Activated B cell treated with CpG ODN at 0.5 μM for 24 hours (primary cell): ENCODE results near the gene AKT2. TPM values are rescaled to one million over a fixed set of nuclear protein-coding genes. Genes with fewer than 3 reads are reported as not detected.

Experiments used
- ATAC-seq: fragments of 200-7000 bp; cut with Tn5 transposase; one replicate; pipeline ENCODE4 v1.10.0; 2021; ENCODE audit warnings: low read depth, mild to moderate bottlenecking, moderate library complexity
- CTCF ChIA-PET: fragments of 350-600 bp; sonication (Branson Sonifier 250); formaldehyde crosslinking; loops from one replicate; lab custom pipeline; 2021; ENCODE audit warnings: antibody characterized with exemption; lab: Charles Lee
- POLR2A ChIA-PET: fragments of 350-600 bp; sonication (Branson Sonifier 250); formaldehyde crosslinking; loops from one replicate; lab custom pipeline; 2021; ENCODE audit warnings: antibody characterized with exemption; lab: Charles Lee
- DNase-seq: peaks from one replicate; pipeline ENCODE4 v3.0.0; 2022
- H3K27ac Mint-ChIP-seq: one replicate; pipeline ENCODE4 v1.8.0; 2020; ENCODE audit warnings: mixed read lengths
- H3K27me3 Mint-ChIP-seq: one replicate; pipeline ENCODE4 v1.8.0; 2021; ENCODE audit warnings: mixed read lengths
- H3K36me3 Mint-ChIP-seq: one replicate; pipeline ENCODE4 v1.8.0; 2021; ENCODE audit warnings: low read depth, mixed read lengths
- H3K4me1 Mint-ChIP-seq: one replicate; pipeline ENCODE4 v1.8.0; 2021; ENCODE audit warnings: mixed read lengths
- H3K4me3 Mint-ChIP-seq: one replicate; pipeline ENCODE4 v1.8.0; 2020; ENCODE audit warnings: mild to moderate bottlenecking, mixed read lengths
- H3K9me3 Mint-ChIP-seq: one replicate; pipeline ENCODE4 v1.8.0; 2020; ENCODE audit warnings: mixed read lengths
- intact Hi-C: fragments of 100-400 bp; cut with micrococcal nuclease; formaldehyde crosslinking; loops from one replicate; pipeline ENCODE4 v1.15.1; 2024
- total RNA-seq: library from RNA; stranded (reverse); gene quantifications from 2 replicates; pipeline ENCODE4 v1.2.3, GENCODE V29; 2022
- TF ChIP-seq, protein P1 (sequence below): fragments of 200-600 bp; IDR thresholded peaks from one replicate; pipeline ENCODE4 v1.8.0; 2022; ENCODE audit warnings: antibody characterized with exemption, mild to moderate bottlenecking

The AKT2 gene
- total RNA-seq, 1 donor from 2014 or later: 176 TPM

- no peak overlapping the region for H3K27ac Mint-ChIP-seq
- intact Hi-C loops: no loop called here
- H3K9me3 Mint-ChIP-seq: no peaks in the 10 kb centered on the region
- H3K27me3 Mint-ChIP-seq: no peaks in the 10 kb centered on the region
- POLR2A ChIA-PET: no interaction called here
- H3K4me1 Mint-ChIP-seq: no peaks in the 10 kb centered on the region
- DNase-seq: no peak
- ATAC-seq: no peak
- no peak overlapping the region for H3K4me3 Mint-ChIP-seq
- peaks cover 6% of the 10 kb centered on the region for H3K36me3 Mint-ChIP-seq
- TF ChIP-seq, protein P1, sequence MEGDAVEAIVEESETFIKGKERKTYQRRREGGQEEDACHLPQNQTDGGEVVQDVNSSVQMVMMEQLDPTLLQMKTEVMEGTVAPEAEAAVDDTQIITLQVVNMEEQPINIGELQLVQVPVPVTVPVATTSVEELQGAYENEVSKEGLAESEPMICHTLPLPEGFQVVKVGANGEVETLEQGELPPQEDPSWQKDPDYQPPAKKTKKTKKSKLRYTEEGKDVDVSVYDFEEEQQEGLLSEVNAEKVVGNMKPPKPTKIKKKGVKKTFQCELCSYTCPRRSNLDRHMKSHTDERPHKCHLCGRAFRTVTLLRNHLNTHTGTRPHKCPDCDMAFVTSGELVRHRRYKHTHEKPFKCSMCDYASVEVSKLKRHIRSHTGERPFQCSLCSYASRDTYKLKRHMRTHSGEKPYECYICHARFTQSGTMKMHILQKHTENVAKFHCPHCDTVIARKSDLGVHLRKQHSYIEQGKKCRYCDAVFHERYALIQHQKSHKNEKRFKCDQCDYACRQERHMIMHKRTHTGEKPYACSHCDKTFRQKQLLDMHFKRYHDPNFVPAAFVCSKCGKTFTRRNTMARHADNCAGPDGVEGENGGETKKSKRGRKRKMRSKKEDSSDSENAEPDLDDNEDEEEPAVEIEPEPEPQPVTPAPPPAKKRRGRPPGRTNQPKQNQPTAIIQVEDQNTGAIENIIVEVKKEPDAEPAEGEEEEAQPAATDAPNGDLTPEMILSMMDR: no peak
- CTCF ChIA-PET: no interaction called here
Observed at GRCh38 chr19:40312533-40312932, 27.4 kb upstream of the AKT2 start.

DNA sequence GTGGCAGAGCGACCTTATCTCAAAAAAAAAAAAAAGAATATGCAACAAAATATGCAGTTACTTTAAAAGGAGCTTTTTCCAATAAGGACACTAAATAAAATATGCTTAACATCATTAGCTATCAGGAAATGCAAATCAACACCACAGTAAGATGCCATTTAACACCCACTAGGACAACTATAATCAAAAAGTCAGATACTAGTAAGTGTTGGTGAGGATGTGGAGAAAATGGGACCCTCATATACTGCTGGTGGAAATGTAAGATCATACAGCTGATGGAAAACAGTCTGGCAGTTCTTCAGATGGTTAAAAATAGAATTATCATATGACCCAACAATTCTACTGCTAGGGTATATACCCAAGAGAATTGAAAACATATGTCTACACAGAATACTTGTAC lies 24.5 kb upstream of the AKT2 start:
- Mint-ChIP-seq H3K27ac (no peak overlapping the region), H3K36me3 (no peaks in the 10 kb centered on the region), H3K4me3 (no peak overlapping the region), H3K4me1 (peaks cover 2% of the 10 kb centered on the region), H3K9me3 (no peaks in the 10 kb centered on the region), H3K27me3 (no peaks in the 10 kb centered on the region)
- DNase-seq (no peak), ATAC-seq (no peak)
- POLR2A ChIA-PET: interaction anchor here (0.5 kb wide), 1 partner anchor 422 kb away, joined by 3 read pairs; no protein-coding TSS in a partner anchor
- intact Hi-C loops: loop anchor here (5.0 kb wide), 1 partner anchor 213 kb away; no protein-coding TSS in a partner anchor
- TF ChIP-seq, protein P1: no peak
- CTCF ChIA-PET: no interaction called here

DNA sequence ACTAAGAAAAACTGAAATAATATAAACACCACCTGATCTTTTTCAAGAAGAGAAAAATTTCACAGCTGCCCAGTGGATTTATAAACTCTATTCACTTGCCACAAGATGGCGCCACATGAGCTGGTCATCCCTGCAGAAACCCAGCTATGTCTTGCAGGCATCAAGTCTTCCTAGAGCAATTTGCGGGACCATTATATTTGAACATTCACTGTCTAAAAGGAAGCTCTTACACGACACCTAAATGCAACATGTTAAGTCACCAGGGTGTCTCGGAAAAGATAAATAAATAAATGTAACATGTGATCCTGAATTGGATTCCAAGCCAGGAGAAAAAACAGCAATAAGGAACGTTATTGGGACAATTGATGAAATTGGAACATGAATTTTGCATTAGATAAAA lies 20.3 kb upstream of the AKT2 start:
- DNase-seq: peak; percentile 44
- Mint-ChIP-seq H3K4me3 (no peak overlapping the region), H3K27me3 (no peaks in the 10 kb centered on the region), H3K9me3 (no peaks in the 10 kb centered on the region), H3K27ac (no peak overlapping the region), H3K4me1 (peaks cover 2% of the 10 kb centered on the region), H3K36me3 (no peaks in the 10 kb centered on the region)
- peak; percentile 69 for ATAC-seq
- POLR2A ChIA-PET: interaction anchor here (0.6 to 1.5 kb wide), 8 partner anchors 8 to 295 kb away, joined by 3 to 5 read pairs (median 3); partner anchors contain the start of genes AKT2, BLVRB and SERTAD1
- TF ChIP-seq, protein P1: no peak
- intact Hi-C loops: loop anchor here (1.0 to 5.0 kb wide), 7 partner anchors 20 to 329 kb away; partner anchors contain the start of genes AKT2 and SERTAD3
- CTCF ChIA-PET: interaction anchor here (0.6 to 2.1 kb wide), 39 partner anchors 8 to 514 kb away, joined by 3 to 25 read pairs (median 4); partner anchors contain the start of genes AKT2, BLVRB, PRX and SERTAD3

- ChIA-PET CTCF (interaction anchor here (0.9 to 2.1 kb wide), 9 partner anchors 10 to 312 kb away, joined by 3 to 21 read pairs (median 8); partner anchors contain the start of genes AKT2, BLVRB and SERTAD3), POLR2A (interaction anchor here (1.5 kb wide), 1 partner anchor 117 kb away, joined by 5 read pairs; no protein-coding TSS in a partner anchor)
- H3K36me3 Mint-ChIP-seq: no peaks in the 10 kb centered on the region
- H3K27ac Mint-ChIP-seq: no peak overlapping the region
- no peak overlapping the region for H3K4me3 Mint-ChIP-seq
- H3K27me3 Mint-ChIP-seq: no peaks in the 10 kb centered on the region
- peaks cover 2% of the 10 kb centered on the region for H3K4me1 Mint-ChIP-seq
- ATAC-seq (no peak), DNase-seq (no peak)
- TF ChIP-seq, protein P1: no peak
- intact Hi-C loops: no loop called here
- H3K9me3 Mint-ChIP-seq: no peaks in the 10 kb centered on the region
Observed at GRCh38 chr19:40304306-40304705, 19.2 kb upstream of the AKT2 start.

DNA sequence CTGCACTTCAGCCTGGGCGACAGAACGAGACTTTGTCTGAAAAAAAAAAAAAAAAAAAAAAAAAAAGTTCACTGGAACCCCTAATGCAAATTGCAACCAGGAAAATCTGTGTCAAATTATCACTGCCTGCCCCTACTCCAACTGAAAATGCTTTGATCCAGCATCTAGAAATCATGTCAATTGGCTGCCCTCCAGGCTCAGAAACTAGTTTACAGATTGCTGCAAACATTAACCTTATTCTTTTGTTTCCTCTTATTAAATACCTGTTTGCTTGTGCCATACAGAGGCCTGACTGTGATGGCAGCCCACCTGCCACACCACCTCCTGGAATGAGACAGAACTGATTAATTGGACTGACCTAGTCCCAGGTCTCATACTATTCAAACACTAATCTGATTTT lies 18.6 kb upstream of the AKT2 start:
- no peaks in the 10 kb centered on the region for H3K9me3 Mint-ChIP-seq
- no peak for DNase-seq
- TF ChIP-seq, protein P1: no peak
- no peak for ATAC-seq
- H3K27ac Mint-ChIP-seq: no peak overlapping the region
- POLR2A ChIA-PET: no interaction called here
- no peaks in the 10 kb centered on the region for H3K36me3 Mint-ChIP-seq
- no peaks in the 10 kb centered on the region for H3K27me3 Mint-ChIP-seq
- H3K4me1 Mint-ChIP-seq: peaks cover 2% of the 10 kb centered on the region
- intact Hi-C loops: no loop called here
- no peak overlapping the region for H3K4me3 Mint-ChIP-seq
- CTCF ChIA-PET: interaction anchor here (2.1 kb wide), 1 partner anchor 299 kb away, joined by 12 read pairs; no protein-coding TSS in a partner anchor
